Gastrocnemius medialis (tissue), 4 donors: ENCODE measurements around the gene RAB34.

Experiments
- CTCF ChIP-seq, 5 experiments: fragments of 450-650 bp in 3 of 5; fragments of 200-600 bp in 2 of 5; sonication (generic) in 2 of 5; IDR thresholded peaks in 4 of 5; conservative IDR thresholded peaks in 1 of 5; 1 replicate in 4 of 5; 2 replicates in 1 of 5; pipeline ENCODE4 v1.5.1; 2016 to 2019; ENCODE audit warnings: antibody characterized with exemption in 5 of 5, mild to moderate bottlenecking in 3 of 5, moderate library complexity in 3 of 5
- POLR2A ChIP-seq, 2 donors: fragments of 450-650 bp; IDR thresholded peaks; one replicate each; pipeline ENCODE4 v1.6.1; 2017; ENCODE audit warnings: antibody characterized with exemption in 2 of 2, mild to moderate bottlenecking in 2 of 2, moderate library complexity in 2 of 2

- no peak for TF ChIP-seq CTCF (IDR thresholded peaks at IDR 0.05 in 4 of 5, conservative IDR thresholded peaks at IDR 0.05 in 1 of 5)
- TF ChIP-seq POLR2A (IDR thresholded peaks at IDR 0.05): no peak
Measured at GRCh38 chr17:28704219-28704858, 13.3 kb downstream of the RAB34 start.
